SK-N-MC (cell line): ENCODE measurements around the gene GCSAM.

Experiments used
- EZH2 ChIP-seq: fragments of 200-600 bp; sonication (generic); IDR thresholded peaks from one replicate; pipeline ENCODE4 v1.6.1; 2017; ENCODE audit warnings: antibody characterized with exemption
- FOXP2 ChIP-seq: optimal IDR thresholded peaks from 2 replicates; pipeline ENCODE3; 2011; ENCODE audit warnings: mild to moderate bottlenecking, moderate library complexity; ENCODE audit not compliant: insufficient read depth; ENCODE audit errors: extremely low read length, control extremely low read depth
- POLR2AphosphoS5 ChIP-seq: IDR thresholded peaks from 2 replicates; pipeline ENCODE4 v1.6.1; 2012; ENCODE audit warnings: mild to moderate bottlenecking, low read depth, low read length, borderline replicate concordance

- TF ChIP-seq EZH2 (no peak), POLR2AphosphoS5 (no peak), FOXP2 (no peak)
These were observed 36.9 kb downstream of the GCSAM start for GRCh38 chr3:112096176-112096575.
